Ammon's horn (tissue), 1 donor: ENCODE data around the gene TPGS1.

Experiments used
- DNase-seq: peaks from one replicate; pipeline ENCODE4 v3.0.0-alpha.2; 2016; ENCODE audit warnings: low spot score

TPGS1 gene

GRCh38 chr19:540867-541637 is 33.8 kb downstream of the TPGS1 start:
- no peak for DNase-seq

DNA sequence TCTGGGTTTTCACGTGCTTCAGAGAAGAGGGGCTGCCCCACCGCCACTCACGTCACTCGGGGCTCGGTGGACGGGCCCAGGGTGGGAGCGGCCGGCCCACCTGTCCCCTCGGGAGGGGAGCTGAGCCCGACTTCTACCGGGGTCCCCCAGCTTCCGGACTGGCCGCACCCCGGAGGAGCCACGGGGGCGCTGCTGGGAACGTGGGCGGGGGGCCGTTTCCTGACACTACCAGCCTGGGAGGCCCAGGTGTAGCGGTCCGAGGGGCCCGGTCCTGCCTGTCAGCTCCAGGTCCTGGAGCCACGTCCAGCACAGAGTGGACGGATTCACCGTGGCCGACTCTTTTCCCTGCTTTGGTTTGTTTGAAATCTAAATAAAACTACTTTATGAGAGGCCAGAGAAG is 34.4 kb downstream of the TPGS1 start:
- no peak for DNase-seq

- no peak for DNase-seq
Measured at GRCh38 chr19:542173-542866, 35.0 kb downstream of the TPGS1 start.

GRCh38 chr19:543910-544608 is 36.8 kb downstream of the TPGS1 start, which contains the start of gene GZMM:
Gene GZMM (plus strand): TSS chr19:544053. CDS start chr19:544072, 19 bp downstream.
- no peak for DNase-seq

DNA sequence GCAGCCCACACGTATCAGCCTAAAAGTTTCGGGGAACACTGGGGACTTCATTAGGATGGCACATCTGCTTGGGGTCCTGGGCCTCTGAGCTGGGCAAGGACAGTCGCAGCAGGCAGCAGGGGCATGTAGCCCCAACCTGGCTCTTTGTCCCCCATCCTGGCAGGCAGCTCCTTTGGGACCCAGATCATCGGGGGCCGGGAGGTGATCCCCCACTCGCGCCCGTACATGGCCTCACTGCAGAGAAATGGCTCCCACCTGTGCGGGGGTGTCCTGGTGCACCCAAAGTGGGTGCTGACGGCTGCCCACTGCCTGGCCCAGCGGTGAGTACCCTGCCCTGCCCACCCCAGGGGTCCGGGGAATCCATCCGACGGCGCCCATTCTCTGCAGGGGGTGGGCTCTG is 39.8 kb downstream of the TPGS1 start:
- DNase-seq: no peak

- DNase-seq: no peak
Measured at GRCh38 chr19:547836-548720, 40.8 kb downstream of the TPGS1 start.

DNA sequence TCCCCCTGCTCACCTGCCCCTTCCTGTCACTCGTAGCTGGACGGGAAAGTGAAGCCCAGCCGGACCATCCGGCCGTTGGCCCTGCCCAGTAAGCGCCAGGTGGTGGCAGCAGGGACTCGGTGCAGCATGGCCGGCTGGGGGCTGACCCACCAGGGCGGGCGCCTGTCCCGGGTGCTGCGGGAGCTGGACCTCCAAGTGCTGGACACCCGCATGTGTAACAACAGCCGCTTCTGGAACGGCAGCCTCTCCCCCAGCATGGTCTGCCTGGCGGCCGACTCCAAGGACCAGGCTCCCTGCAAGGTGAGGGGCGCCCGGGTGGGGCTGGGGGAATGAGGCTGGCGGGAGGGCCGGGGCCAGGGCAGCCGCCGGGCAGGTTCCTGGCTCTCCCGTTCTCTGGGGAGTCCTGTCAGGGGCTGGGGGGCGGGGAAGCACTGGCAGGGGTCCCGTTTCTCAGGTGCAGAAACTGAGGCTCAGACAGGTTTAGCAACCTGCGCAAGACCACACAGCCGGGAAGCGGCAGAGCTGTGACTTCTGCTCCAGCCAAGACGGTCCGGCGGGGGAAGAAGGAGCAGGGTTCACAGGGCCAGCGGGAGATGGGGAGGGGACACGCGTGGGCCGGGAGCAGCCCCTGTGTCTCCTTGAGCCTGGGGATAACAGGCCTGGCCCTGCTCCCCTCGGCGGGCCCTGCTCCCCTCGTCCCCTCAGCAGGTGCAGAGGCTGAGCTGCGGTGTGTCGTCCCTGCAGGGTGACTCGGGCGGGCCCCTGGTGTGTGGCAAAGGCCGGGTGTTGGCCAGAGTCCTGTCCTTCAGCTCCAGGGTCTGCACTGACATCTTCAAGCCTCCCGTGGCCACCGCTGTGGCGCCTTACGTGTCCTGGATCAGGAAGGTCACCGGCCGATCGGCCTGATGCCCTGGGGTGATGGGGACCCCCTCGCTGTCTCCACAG is 41.9 kb downstream of the TPGS1 start:
- no peak for DNase-seq

DNA sequence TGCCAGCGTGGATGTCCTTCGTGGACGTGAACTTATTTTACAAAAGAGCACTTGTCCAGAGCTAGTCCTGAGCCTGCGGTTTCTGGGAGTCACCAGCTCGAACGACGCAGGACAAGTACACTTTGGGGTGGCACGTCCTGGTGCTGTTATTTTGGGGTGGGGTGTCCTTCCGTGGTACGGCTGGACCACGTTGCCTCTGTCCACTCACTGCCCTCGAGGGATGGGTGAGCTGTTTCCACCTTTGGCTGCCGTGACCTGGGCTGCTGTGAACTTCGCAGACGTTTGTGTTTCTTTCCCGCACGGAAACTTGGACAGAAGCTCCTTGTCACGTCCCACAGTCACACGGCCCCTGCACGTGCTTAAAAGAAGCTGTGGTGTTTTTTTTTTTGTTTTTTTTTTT is 47.5 kb downstream of the TPGS1 start:
- no peak for DNase-seq

GRCh38 chr19:555474-555808 is 48.1 kb downstream of the TPGS1 start:
- DNase-seq: no peak

GRCh38 chr19:556611-557382 is 49.5 kb downstream of the TPGS1 start:
- no peak for DNase-seq

DNA sequence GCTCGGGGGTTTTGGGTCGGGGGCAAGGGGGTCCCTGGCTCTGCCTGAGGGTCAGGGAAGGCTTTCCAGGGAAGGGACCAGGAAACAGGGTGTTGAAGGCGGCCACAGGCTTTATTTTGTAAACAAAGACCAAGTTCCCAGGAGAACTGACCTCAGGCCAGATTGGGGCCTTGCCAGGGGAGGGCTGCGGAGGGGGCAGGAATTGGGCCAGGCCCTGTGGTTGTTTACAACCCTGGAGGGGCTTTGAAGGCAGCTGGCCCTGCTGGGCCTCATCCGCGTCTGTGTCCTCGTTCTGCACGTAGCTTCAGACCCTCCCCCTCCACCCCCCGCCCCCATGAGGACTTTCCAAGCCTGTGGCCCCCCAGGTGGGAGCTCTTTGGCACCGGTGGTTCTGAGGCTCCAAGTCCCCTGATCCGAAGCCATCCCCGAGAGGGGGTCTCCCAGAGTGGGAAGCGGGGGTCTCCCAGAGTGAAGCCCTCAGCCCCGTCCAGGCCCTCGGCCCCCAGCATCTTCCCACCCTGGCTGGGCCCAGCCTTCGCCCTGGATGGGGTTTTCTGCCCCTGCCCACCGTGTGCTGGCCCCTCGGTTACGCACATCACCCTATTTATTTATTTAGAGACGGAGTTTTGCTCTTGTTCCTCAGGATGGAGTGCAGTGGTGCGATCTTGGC is 51.6 kb downstream of the TPGS1 start:
- no peak for DNase-seq

DNA sequence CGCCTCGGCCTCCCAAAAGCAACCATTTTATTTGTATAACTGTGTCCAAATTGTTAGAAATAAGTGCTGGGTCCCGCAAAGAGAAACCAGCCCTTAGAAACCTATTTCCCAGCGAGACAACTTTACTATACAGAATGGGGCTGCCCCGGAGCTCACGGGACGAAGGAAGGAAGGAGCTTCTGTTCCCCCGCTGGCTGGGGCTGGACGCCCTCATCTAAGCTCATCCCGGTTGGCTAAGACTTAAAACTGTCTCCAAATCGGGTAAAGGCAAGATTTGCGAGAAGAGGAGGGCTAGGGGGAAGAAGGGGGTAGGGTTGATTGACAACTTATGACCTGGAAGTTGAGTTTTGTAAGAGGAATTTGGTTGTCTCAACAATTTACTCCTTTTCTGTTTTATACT is 52.8 kb downstream of the TPGS1 start:
- DNase-seq: no peak

- DNase-seq: no peak
Measured at GRCh38 chr19:566403-566802, 59.1 kb downstream of the TPGS1 start.

DNA sequence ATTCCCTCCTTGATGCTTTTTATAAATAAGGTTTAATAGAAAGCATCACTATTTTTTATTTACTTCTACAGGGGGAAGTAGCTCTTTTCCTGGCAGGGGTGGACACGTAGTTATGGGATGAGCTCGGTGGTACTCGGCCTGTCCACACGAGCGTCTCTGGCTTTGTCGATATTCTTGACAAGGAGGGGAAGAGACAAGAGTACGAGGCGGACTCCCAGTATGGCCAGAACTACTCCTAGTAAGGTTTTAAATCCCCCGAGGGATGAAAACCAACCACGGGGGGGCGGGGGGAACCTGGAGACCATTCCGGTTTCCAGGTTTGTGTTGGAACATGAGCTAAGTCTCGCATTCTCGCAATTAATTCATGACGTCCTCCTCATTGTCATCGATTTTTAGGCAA is 59.5 kb downstream of the TPGS1 start:
- no peak for DNase-seq

- DNase-seq: no peak
Measured at GRCh38 chr19:567296-567900, 60.1 kb downstream of the TPGS1 start.
